Activated CD8-positive, alpha-beta memory T cell treated with anti-CD3 and anti-CD28 coated beads, Interleukin-2, amount 50 U/mL, for 1 hour (primary cell): ENCODE data around the gene CIAO3.
"Not testable (repeated sequence)": the region's sequence is repeated elsewhere in the genome, so short reads cannot be mapped to it uniquely, and the experiment has no call there.

Source experiments
- DNase-seq: peaks from one replicate; pipeline ENCODE4 v3.0.0-alpha.2; 2020; ENCODE audit errors: extremely low read depth

CIAO3 gene

GRCh38 chr16:692356-693108 is 48.3 kb downstream of the CIAO3 start:
- no peak for DNase-seq

GRCh38 chr16:691242-691641 is 49.6 kb downstream of the CIAO3 start:
- DNase-seq: not testable (repeated sequence)

GRCh38 chr16:689175-689897 is 51.5 kb downstream of the CIAO3 start:
- no peak for DNase-seq

- DNase-seq: no peak
Measured at GRCh38 chr16:687499-687898, 53.3 kb downstream of the CIAO3 start.

GRCh38 chr16:686459-687260 is 54.1 kb downstream of the CIAO3 start:
- DNase-seq: no peak

GRCh38 chr16:685967-686366 is 54.8 kb downstream of the CIAO3 start:
- no peak for DNase-seq

GRCh38 chr16:684961-685696 is 55.7 kb downstream of the CIAO3 start:
- no peak for DNase-seq

- peak; percentile 90 for DNase-seq
Measured at GRCh38 chr16:684071-684794, 56.6 kb downstream of the CIAO3 start, which contains the start of gene JMJD8. Gene JMJD8 (minus strand): TSS chr16:684334. CDS start chr16:684319, 15 bp downstream.

- DNase-seq: no peak
Measured at GRCh38 chr16:683396-684070, 57.3 kb downstream of the CIAO3 start.

- no peak for DNase-seq
Measured at GRCh38 chr16:682493-683395, 58.1 kb downstream of the CIAO3 start.

GRCh38 chr16:681746-682427 is 58.9 kb downstream of the CIAO3 start:
- no peak for DNase-seq

- DNase-seq: no peak
Measured at GRCh38 chr16:680967-681745, 59.6 kb downstream of the CIAO3 start.

- no peak for DNase-seq
Measured at GRCh38 chr16:680625-680945, 60.2 kb downstream of the CIAO3 start.

GRCh38 chr16:679814-680624 is 60.8 kb downstream of the CIAO3 start, which contains the start of gene STUB1:
Gene STUB1 (plus strand): TSS chr16:680410. CDS start chr16:680526, 116 bp downstream.
- DNase-seq: peak; percentile 65
